GM12878 (cell line): ENCODE measurements around the gene RPS6KA2.

ENCODE experiments used
- ATF2 ChIP-seq: IDR thresholded peaks from 2 replicates; pipeline ENCODE4 v1.6.1; 2012; ENCODE audit warnings: low read length, inconsistent platforms
- CTCF ChIP-seq, 3 experiments: IDR thresholded peaks in 2 of 3; conservative IDR thresholded peaks in 1 of 3; 2 replicates each; pipeline ENCODE4 v1.5.1; 2011; ENCODE audit warnings: low read depth in 3 of 3, low read length in 3 of 3, mild to moderate bottlenecking in 3 of 3, control low read depth in 2 of 3, moderate library complexity in 2 of 3, inconsistent platforms in 1 of 3, mixed read lengths in 1 of 3; ENCODE audit not compliant: control insufficient read depth in 2 of 3, insufficient read depth in 1 of 3; ENCODE audit errors: extremely low read depth in 1 of 3
- EP300 ChIP-seq, 2 experiments: fragments of 150-350 bp in 1 of 2; IDR thresholded peaks; 2 replicates each; pipeline ENCODE4 v1.6.1; 2011 to 2012; ENCODE audit warnings: low read depth in 2 of 2, low read length in 2 of 2, borderline replicate concordance in 1 of 2, improper control_type of control experiment in 1 of 2, inconsistent platforms in 1 of 2; ENCODE audit not compliant: control insufficient read depth in 1 of 2
- EZH2 ChIP-seq: IDR thresholded peaks from 2 replicates; pipeline ENCODE4 v1.6.1; 2012; ENCODE audit warnings: low read depth, mild to moderate bottlenecking, control low read depth, inconsistent platforms, low read length, borderline replicate concordance; ENCODE audit not compliant: control insufficient read depth
- GABPA ChIP-seq: IDR thresholded peaks from 2 replicates; pipeline ENCODE4 v1.6.1; 2014; ENCODE audit warnings: antibody characterized with exemption, low read depth, mild to moderate bottlenecking, inconsistent platforms
- JUNB ChIP-seq: IDR thresholded peaks from 2 replicates; pipeline ENCODE4 v1.6.1; 2016; ENCODE audit warnings: antibody characterized with exemption, mild to moderate bottlenecking
- LARP7 ChIP-seq: fragments of 450-650 bp; IDR thresholded peaks from 2 replicates; pipeline ENCODE4 v1.6.1; 2017; ENCODE audit warnings: mild to moderate bottlenecking
- NFYB ChIP-seq: IDR thresholded peaks from 2 replicates; pipeline ENCODE4 v1.6.1; 2011; ENCODE audit warnings: low read depth, mild to moderate bottlenecking, low read length, improper control_type of control experiment, moderate library complexity; ENCODE audit not compliant: insufficient read depth
- NR2C2 ChIP-seq: IDR thresholded peaks from 2 replicates; pipeline ENCODE4 v1.6.1; 2011; ENCODE audit warnings: borderline replicate concordance, low read depth; ENCODE audit not compliant: control insufficient read depth, insufficient read length
- RAD21 ChIP-seq: IDR thresholded peaks from 2 replicates; pipeline ENCODE4 v1.6.1; 2011; ENCODE audit warnings: mild to moderate bottlenecking, low read depth, low read length, moderate library complexity; ENCODE audit not compliant: insufficient read depth
- REST ChIP-seq: IDR thresholded peaks from 2 replicates; pipeline ENCODE4 v1.6.1; 2012; ENCODE audit warnings: mild to moderate bottlenecking, low read depth, low read length
- TAF1 ChIP-seq: IDR thresholded peaks from 2 replicates; pipeline ENCODE4 v1.6.1; 2011; ENCODE audit warnings: mild to moderate bottlenecking, low read depth, low read length, borderline replicate concordance

- TF ChIP-seq TAF1: no peak
- no peak for TF ChIP-seq REST
- TF ChIP-seq JUNB: no peak
- no peak for TF ChIP-seq LARP7
- TF ChIP-seq RAD21: no peak
- TF ChIP-seq NR2C2: no peak
- TF ChIP-seq CTCF (IDR thresholded peaks at IDR 0.05 in 2 of 3, conservative IDR thresholded peaks at IDR 0.05 in 1 of 3; ENCODE audit: control insufficient read depth in 2 of 3, extremely low read depth in 1 of 3, insufficient read depth in 1 of 3, low read depth in 3 of 3, low read length in 3 of 3): no peak
- no peak for TF ChIP-seq EP300 (IDR thresholded peaks at IDR 0.05; ENCODE audit: borderline replicate concordance in 1 of 2, control insufficient read depth in 1 of 2, low read depth in 2 of 2, low read length in 2 of 2)
- TF ChIP-seq ATF2: no peak
- no peak for TF ChIP-seq GABPA
- TF ChIP-seq EZH2: no peak
- no peak for TF ChIP-seq NFYB
Observed at GRCh38 chr6:166604328-166604727, 22.7 kb downstream of the RPS6KA2 start.
